IMR-90 (cell line): ENCODE data around the gene LCTL. TPM values are rescaled to one million over a fixed set of nuclear protein-coding genes. Genes with fewer than 3 reads are reported as not detected.

Source experiments
- ATAC-seq: fragments of 200-7000 bp; cut with Tn5 transposase; 2 replicates; pipeline ENCODE4 v1.9.1; 2020; ENCODE audit warnings: low read depth, mild to moderate bottlenecking, moderate library complexity
- BruUV-seq: library from RNA; stranded (reverse); fragments of 400-500 nt; replicated peaks from 2 replicates; lab custom pipeline; 2021; lab: Mats Ljungman, UMichigan
- CTCF ChIA-PET: fragments of 300-600 bp; formaldehyde crosslinking; extraction: SDS; loops from one replicate; lab custom pipeline; 2021; ENCODE audit warnings: antibody characterized with exemption; lab: Yijun Ruan, JAX
- POLR2A ChIA-PET: fragments of 300-600 bp; sonication (Branson Sonifier 250); formaldehyde crosslinking; loops from one replicate; lab custom pipeline; 2022; ENCODE audit warnings: antibody characterized with exemption; ENCODE audit not compliant: unreplicated experiment; lab: Charles Lee
- DNase-seq: peaks from one replicate; pipeline ENCODE4 v3.0.0; 2013
- H2AFZ ChIP-seq: replicated peaks from 2 replicates; pipeline ENCODE3; 2013; ENCODE audit warnings: low read length, mild to moderate bottlenecking; ENCODE audit not compliant: poor library complexity
- H2AK5ac ChIP-seq: 2 replicates; pipeline ENCODE4 v1.6.1; 2013; ENCODE audit warnings: low read depth, low read length, inconsistent platforms
- H2AK9ac ChIP-seq: replicated peaks from 2 replicates; pipeline ENCODE3; 2013; ENCODE audit warnings: mild to moderate bottlenecking, low read depth, low read length, moderate library complexity; ENCODE audit not compliant: poor library complexity
- H2BK120ac ChIP-seq: 2 replicates; pipeline ENCODE4 v1.6.1; 2013; ENCODE audit warnings: low read depth, low read length, inconsistent platforms
- H2BK15ac ChIP-seq: 3 replicates; pipeline ENCODE4 v1.6.1; 2013; ENCODE audit warnings: low read depth, low read length, inconsistent platforms
- H2BK20ac ChIP-seq: 2 replicates; pipeline ENCODE4 v1.6.1; 2013; ENCODE audit warnings: low read depth, mild to moderate bottlenecking, inconsistent platforms, low read length, moderate library complexity
- H2BK5ac ChIP-seq: 2 replicates; pipeline ENCODE4 v1.6.1; 2013; ENCODE audit warnings: mild to moderate bottlenecking, low read depth, low read length, inconsistent platforms; ENCODE audit not compliant: poor library complexity, severe bottlenecking
- H3K14ac ChIP-seq: replicated peaks from 2 replicates; pipeline ENCODE4 v1.6.1; 2013; ENCODE audit warnings: low read depth, low read length, inconsistent platforms
- H3K18ac ChIP-seq: 2 replicates; pipeline ENCODE4 v1.6.1; 2013; ENCODE audit warnings: low read depth, low read length, control low read depth
- H3K23ac ChIP-seq: 2 replicates; pipeline ENCODE4 v1.6.1; 2013; ENCODE audit warnings: low read depth, low read length, inconsistent platforms
- H3K27ac ChIP-seq: 2 replicates; pipeline ENCODE4 v1.5.1; 2013; ENCODE audit warnings: mild to moderate bottlenecking, control low read depth, low read length; ENCODE audit not compliant: insufficient read depth
- H3K27me3 ChIP-seq: 2 replicates; pipeline ENCODE4 v1.6.1; 2013; ENCODE audit warnings: low read length; ENCODE audit not compliant: control insufficient read depth, insufficient read depth
- H3K36me3 ChIP-seq: 2 replicates; pipeline ENCODE4 v1.6.1; 2013; ENCODE audit warnings: low read length, mixed read lengths; ENCODE audit not compliant: control insufficient read depth, insufficient read depth
- H3K4ac ChIP-seq: 2 replicates; pipeline ENCODE4 v1.6.1; 2013; ENCODE audit warnings: low read depth, low read length, inconsistent platforms
- H3K4me1 ChIP-seq: 2 replicates; pipeline ENCODE4 v1.6.1; 2013; ENCODE audit warnings: low read length, mixed read lengths; ENCODE audit not compliant: control insufficient read depth, insufficient read depth
- H3K4me2 ChIP-seq: 2 replicates; pipeline ENCODE4 v1.6.1; 2013; ENCODE audit warnings: low read depth, mild to moderate bottlenecking, control low read depth, low read length, moderate library complexity
- H3K4me3 ChIP-seq: 2 replicates; pipeline ENCODE4 v1.5.1; 2013; ENCODE audit warnings: low read depth, mild to moderate bottlenecking, control low read depth, low read length, moderate library complexity; ENCODE audit not compliant: insufficient read depth
- H3K56ac ChIP-seq: 2 replicates; pipeline ENCODE4 v1.6.1; 2013; ENCODE audit warnings: low read length, inconsistent platforms; ENCODE audit not compliant: insufficient read depth; ENCODE audit errors: extremely low read depth
- H3K79me1 ChIP-seq, 2 experiments: 2 replicates each; pipeline ENCODE4 v1.6.1; 2013; ENCODE audit warnings: low read length in 2 of 2, inconsistent platforms in 1 of 2, low read depth in 1 of 2
- H3K9ac ChIP-seq: 2 replicates; pipeline ENCODE4 v1.6.1; 2013; ENCODE audit warnings: low read depth, low read length, control low read depth
- H3K9me1 ChIP-seq: 2 replicates; pipeline ENCODE4 v1.6.1; 2013; ENCODE audit warnings: low read length, inconsistent platforms; ENCODE audit not compliant: insufficient read depth
- H3K9me3 ChIP-seq: 2 replicates; pipeline ENCODE4 v1.6.1; 2013; ENCODE audit warnings: low read length; ENCODE audit not compliant: control insufficient read depth, insufficient read depth
- H4K20me1 ChIP-seq: 2 replicates; pipeline ENCODE4 v1.6.1; 2013; ENCODE audit warnings: low read length, inconsistent platforms; ENCODE audit not compliant: insufficient read depth
- H4K5ac ChIP-seq: 2 replicates; pipeline ENCODE4 v1.6.1; 2013; ENCODE audit warnings: mild to moderate bottlenecking, low read depth, low read length, control low read depth
- H4K8ac ChIP-seq, 2 experiments: 2 replicates each; pipeline ENCODE4 v1.6.1; 2013; ENCODE audit warnings: low read depth in 2 of 2, low read length in 2 of 2, control low read depth in 1 of 2, inconsistent platforms in 1 of 2
- H4K91ac ChIP-seq: 2 replicates; pipeline ENCODE4 v1.6.1; 2013; ENCODE audit warnings: low read depth, low read length, inconsistent platforms; ENCODE audit not compliant: insufficient read depth
- CTCF ChIP-seq: conservative IDR thresholded peaks from 2 replicates; pipeline ENCODE4 v1.5.1; 2012; ENCODE audit warnings: mild to moderate bottlenecking, low read depth, low read length, improper control_type of control experiment
- MAFK ChIP-seq: IDR thresholded peaks from 2 replicates; pipeline ENCODE4 v1.6.1; 2012; ENCODE audit warnings: low read depth, low read length, improper control_type of control experiment
- MXI1 ChIP-seq: IDR thresholded peaks from 2 replicates; pipeline ENCODE4 v1.6.1; 2012; ENCODE audit warnings: low read depth, mild to moderate bottlenecking, low read length, moderate library complexity, borderline replicate concordance
- dilution Hi-C: fragments of 300-500 bp; cut with HindIII; formaldehyde crosslinking; loops from one replicate; pipeline ENCODE4 v1.14.3; 2018; ENCODE audit warnings: low sequenced_read_pairs; ENCODE audit not compliant: unreplicated experiment
- in situ Hi-C: fragments of 300-500 bp; cut with MboI; formaldehyde crosslinking; loops from 3 replicates; pipeline ENCODE4 v1.14.3; 2019; ENCODE audit warnings: low sequenced_read_pairs, inconsistent platforms, mixed read lengths
- intact Hi-C: fragments of 100-400 bp; cut with micrococcal nuclease; formaldehyde crosslinking; loops from 2 replicates; pipeline ENCODE4 v1.10.0; 2022
- polyA plus RNA-seq, 3 experiments: library from polyadenylated mRNA; depleted of rRNA; stranded (reverse); fragments of >200 nt; gene quantifications; 2 replicates each; pipeline ENCODE4 v1.2.3, GENCODE V29; 2012; ENCODE audit warnings: low replicate concordance in 1 of 3
- total RNA-seq: library from RNA; depleted of rRNA; stranded (reverse); fragments of >200 nt; gene quantifications from 2 replicates; pipeline ENCODE4 v1.2.3, GENCODE V29; 2012
- TF ChIP-seq, protein P1 (sequence below): fragments of 150-350 bp; IDR thresholded peaks from 2 replicates; pipeline ENCODE4 v1.6.1; 2016; ENCODE audit warnings: low read depth, mild to moderate bottlenecking, low read length, moderate library complexity, borderline replicate concordance

Gene LCTL
- total and polyA plus RNA-seq, 2 of the 4 experiments (the other 2 are of a cell fraction) = 10.3 to 10.4 TPM

DNA sequence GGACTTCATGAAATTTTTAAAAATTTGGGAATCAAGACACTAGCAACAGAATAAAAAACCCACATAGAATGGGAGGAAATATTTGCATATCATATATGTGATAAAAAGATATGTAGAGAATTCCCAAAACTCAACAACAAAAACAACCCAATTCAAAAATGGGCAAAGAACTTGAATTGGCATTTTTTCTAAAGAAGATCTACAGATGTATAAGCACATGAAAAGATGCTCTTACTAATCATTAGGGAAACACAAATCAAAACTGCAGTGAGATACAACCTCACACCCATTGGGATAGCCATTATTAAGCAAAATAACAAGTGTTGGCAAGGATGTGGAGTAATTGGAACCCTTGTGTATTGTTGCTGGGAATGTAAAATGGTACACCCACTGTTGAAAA lies 10.1 kb downstream of the LCTL start:
- H3K4me1 ChIP-seq = no peaks in the 10 kb centered on the region
- H3K36me3 ChIP-seq = peaks cover 3% of the 10 kb centered on the region; the same call in 1 of the 2 replicates
- no peak overlapping the region for H3K18ac ChIP-seq
- ATAC-seq (no peak), DNase-seq (no peak)
- no peak overlapping the region for H2AK9ac ChIP-seq
- no peak overlapping the region for H3K23ac ChIP-seq
- no peak overlapping the region for H3K4me2 ChIP-seq
- H3K14ac ChIP-seq = no peak overlapping the region
- H4K8ac ChIP-seq = no peak overlapping the region
- no peak overlapping the region for H2AK5ac ChIP-seq
- H4K91ac ChIP-seq = no peak overlapping the region
- H4K5ac ChIP-seq = no peak overlapping the region
- no peak overlapping the region for H3K4me3 ChIP-seq
- no peak overlapping the region for H2BK120ac ChIP-seq
- no peak overlapping the region for H3K9ac ChIP-seq
- TF ChIP-seq MXI1 (no peak), CTCF (no peak), MAFK (no peak)
- TF ChIP-seq, protein P1, sequence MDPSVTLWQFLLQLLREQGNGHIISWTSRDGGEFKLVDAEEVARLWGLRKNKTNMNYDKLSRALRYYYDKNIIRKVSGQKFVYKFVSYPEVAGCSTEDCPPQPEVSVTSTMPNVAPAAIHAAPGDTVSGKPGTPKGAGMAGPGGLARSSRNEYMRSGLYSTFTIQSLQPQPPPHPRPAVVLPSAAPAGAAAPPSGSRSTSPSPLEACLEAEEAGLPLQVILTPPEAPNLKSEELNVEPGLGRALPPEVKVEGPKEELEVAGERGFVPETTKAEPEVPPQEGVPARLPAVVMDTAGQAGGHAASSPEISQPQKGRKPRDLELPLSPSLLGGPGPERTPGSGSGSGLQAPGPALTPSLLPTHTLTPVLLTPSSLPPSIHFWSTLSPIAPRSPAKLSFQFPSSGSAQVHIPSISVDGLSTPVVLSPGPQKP = no peak
- in situ Hi-C loops = no loop called here
- H2BK15ac ChIP-seq = no peak overlapping the region
- H3K56ac ChIP-seq = no peak overlapping the region
- no peaks in the 10 kb centered on the region for H3K9me1 ChIP-seq
- no peak overlapping the region for H2AFZ ChIP-seq
- CTCF ChIA-PET = interaction anchor here (0.8 kb wide), 1 partner anchor 10 kb away, joined by 3 read pairs; the partner anchor contains the start of gene LCTL
- no peak overlapping the region for H2BK5ac ChIP-seq
- intact Hi-C loops = loop anchor here (1.0 kb wide), 1 partner anchor 44 kb away; no protein-coding TSS in a partner anchor
- H3K9me3 ChIP-seq = no peaks in the 10 kb centered on the region
- no peak overlapping the region for H3K4ac ChIP-seq
- H2BK20ac ChIP-seq = no peak overlapping the region
- H3K27ac ChIP-seq = no peak overlapping the region
- POLR2A ChIA-PET = no interaction called here
- no peaks in the 10 kb centered on the region for H3K27me3 ChIP-seq
- dilution Hi-C loops = no loop called here
- no peaks in the 10 kb centered on the region for H3K79me1 ChIP-seq
- no TSS peak for BruUV-seq
- no peaks in the 10 kb centered on the region for H4K20me1 ChIP-seq
